OCI-LY3 (cell line): ENCODE results near the gene DTX2.
"Not testable (repeated sequence)": the region's sequence is repeated elsewhere in the genome, so short reads cannot be mapped to it uniquely, and the experiment has no call there.

Experiments used
- CTCF ChIP-seq: fragments of 200-600, 300-600 bp; sonication (generic); IDR thresholded peaks from 2 replicates; pipeline ENCODE4 v1.5.1; 2014; ENCODE audit warnings: antibody characterized with exemption, low read length, low read depth
- EZH2phosphoT487 ChIP-seq: fragments of 200-600 bp; shearing (Covaris generic); IDR thresholded peaks from 2 replicates; pipeline ENCODE4 v1.6.1; 2018; ENCODE audit warnings: antibody characterized with exemption, mixed run types, low read depth

GRCh38 chr7:76486618-76487017 is 25.1 kb downstream of the DTX2 start:
- TF ChIP-seq CTCF, EZH2phosphoT487: not testable (repeated sequence)
